Ascending aorta (tissue), 2 donors: ENCODE data around the gene ISY1. TPM values are rescaled to one million over a fixed set of nuclear protein-coding genes. Genes with fewer than 3 reads are reported as not detected.

Experiments
- DNase-seq, 2 donors: peaks; one replicate each; pipeline ENCODE4 v3.0.0-alpha.2; 2019; ENCODE audit warnings: low spot score in 2 of 2
- H3K27ac ChIP-seq, 2 donors: fragments of 200-600 bp; sonication (generic); one replicate each; pipeline ENCODE4 v1.5.1; 2016 to 2017; ENCODE audit warnings: mild to moderate bottlenecking in 1 of 2
- H3K27me3 ChIP-seq: fragments of 200-600 bp; sonication (generic); one replicate; pipeline ENCODE4 v1.5.1; 2017
- H3K36me3 ChIP-seq, 2 donors: fragments of 200-600 bp; sonication (generic); one replicate each; pipeline ENCODE4 v1.5.1; 2016
- H3K4me1 ChIP-seq, 2 donors: fragments of 200-600 bp; sonication (generic); one replicate each; pipeline ENCODE4 v1.5.1; 2016 to 2017; ENCODE audit warnings: mild to moderate bottlenecking in 1 of 2
- H3K4me3 ChIP-seq, 2 donors: fragments of 200-600 bp; sonication (generic); one replicate each; pipeline ENCODE4 v1.5.1; 2016 to 2017; ENCODE audit warnings: mild to moderate bottlenecking in 1 of 2
- H3K9me3 ChIP-seq, 2 donors: fragments of 200-600 bp; sonication (generic); one replicate each; pipeline ENCODE4 v1.5.1; 2016
- intact Hi-C: fragments of 100-400 bp; cut with DNase I; formaldehyde crosslinking; loops from one replicate; pipeline ENCODE4 v1.15.1; 2023
- total RNA-seq: library from RNA; depleted of rRNA; stranded (reverse); fragments of >200 nt; gene quantifications from one replicate; pipeline ENCODE4 v1.1.0, GENCODE V29; 2016
- TF ChIP-seq, protein P1 (sequence below), 3 experiments: fragments of 200-600 bp in 2 of 3; fragments of 450-650 bp in 1 of 3; sonication (generic) in 2 of 3; IDR thresholded peaks; one replicate each; pipeline ENCODE4 v1.5.1; 2016 to 2019; ENCODE audit warnings: antibody characterized with exemption in 3 of 3, mild to moderate bottlenecking in 1 of 3, moderate library complexity in 1 of 3

Gene ISY1
- total RNA-seq, 1 donor from 2014 or later = 22.5 TPM

DNA sequence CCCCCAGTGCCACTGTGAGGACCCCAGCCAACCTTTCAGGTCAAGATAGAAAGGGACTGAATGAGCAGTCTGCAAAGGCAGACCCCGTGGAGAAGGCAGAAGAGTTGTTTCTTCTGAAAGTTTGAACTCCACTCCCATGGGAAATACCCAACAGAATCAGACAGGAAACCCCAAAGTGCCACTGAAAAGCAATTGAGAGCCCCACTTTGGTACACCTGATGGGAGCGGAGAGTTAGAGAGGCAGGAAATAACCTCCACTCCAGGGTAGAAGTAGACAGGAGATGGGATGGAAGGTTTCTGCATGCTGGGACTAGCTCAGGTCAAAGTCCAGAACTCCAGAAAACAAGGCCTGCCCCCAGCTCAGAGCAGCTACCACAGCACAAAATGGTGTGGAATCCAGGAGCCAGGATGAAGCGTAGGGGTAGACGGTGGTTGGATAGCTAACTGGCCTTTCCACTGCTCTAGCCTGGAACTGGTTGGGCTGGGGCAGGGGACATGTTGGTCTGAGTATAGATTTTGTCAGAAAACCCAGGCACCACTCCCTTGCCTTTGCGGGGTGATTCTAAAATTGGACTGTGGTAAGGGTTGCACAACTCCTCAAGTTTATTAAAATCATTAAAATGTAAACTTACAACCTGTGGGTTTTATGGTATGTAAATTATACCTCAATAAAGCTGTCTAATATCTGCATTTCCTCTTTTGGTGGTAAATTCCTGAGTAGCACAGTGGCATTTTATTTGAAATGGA is 37.4 kb downstream of the ISY1 start:
- H3K27me3 ChIP-seq = no peaks in the 10 kb centered on the region
- no peak overlapping the region for H3K4me3 ChIP-seq
- peaks cover 9 to 14% of the 10 kb centered on the region in 2 donors for H3K4me1 ChIP-seq
- TF ChIP-seq, protein P1, sequence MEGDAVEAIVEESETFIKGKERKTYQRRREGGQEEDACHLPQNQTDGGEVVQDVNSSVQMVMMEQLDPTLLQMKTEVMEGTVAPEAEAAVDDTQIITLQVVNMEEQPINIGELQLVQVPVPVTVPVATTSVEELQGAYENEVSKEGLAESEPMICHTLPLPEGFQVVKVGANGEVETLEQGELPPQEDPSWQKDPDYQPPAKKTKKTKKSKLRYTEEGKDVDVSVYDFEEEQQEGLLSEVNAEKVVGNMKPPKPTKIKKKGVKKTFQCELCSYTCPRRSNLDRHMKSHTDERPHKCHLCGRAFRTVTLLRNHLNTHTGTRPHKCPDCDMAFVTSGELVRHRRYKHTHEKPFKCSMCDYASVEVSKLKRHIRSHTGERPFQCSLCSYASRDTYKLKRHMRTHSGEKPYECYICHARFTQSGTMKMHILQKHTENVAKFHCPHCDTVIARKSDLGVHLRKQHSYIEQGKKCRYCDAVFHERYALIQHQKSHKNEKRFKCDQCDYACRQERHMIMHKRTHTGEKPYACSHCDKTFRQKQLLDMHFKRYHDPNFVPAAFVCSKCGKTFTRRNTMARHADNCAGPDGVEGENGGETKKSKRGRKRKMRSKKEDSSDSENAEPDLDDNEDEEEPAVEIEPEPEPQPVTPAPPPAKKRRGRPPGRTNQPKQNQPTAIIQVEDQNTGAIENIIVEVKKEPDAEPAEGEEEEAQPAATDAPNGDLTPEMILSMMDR (IDR thresholded peaks at IDR 0.05) = no peak
- intact Hi-C loops = loop anchor here (2.0 kb wide), 1 partner anchor 125 kb away; the partner anchor contains the start of gene COPG1
- no peak for DNase-seq
- no peaks in the 10 kb centered on the region for H3K9me3 ChIP-seq
- peak overlapping the region; percentile 97 to 99 for H3K27ac ChIP-seq
- peaks cover 4 to 10% of the 10 kb centered on the region in 2 donors for H3K36me3 ChIP-seq

DNA sequence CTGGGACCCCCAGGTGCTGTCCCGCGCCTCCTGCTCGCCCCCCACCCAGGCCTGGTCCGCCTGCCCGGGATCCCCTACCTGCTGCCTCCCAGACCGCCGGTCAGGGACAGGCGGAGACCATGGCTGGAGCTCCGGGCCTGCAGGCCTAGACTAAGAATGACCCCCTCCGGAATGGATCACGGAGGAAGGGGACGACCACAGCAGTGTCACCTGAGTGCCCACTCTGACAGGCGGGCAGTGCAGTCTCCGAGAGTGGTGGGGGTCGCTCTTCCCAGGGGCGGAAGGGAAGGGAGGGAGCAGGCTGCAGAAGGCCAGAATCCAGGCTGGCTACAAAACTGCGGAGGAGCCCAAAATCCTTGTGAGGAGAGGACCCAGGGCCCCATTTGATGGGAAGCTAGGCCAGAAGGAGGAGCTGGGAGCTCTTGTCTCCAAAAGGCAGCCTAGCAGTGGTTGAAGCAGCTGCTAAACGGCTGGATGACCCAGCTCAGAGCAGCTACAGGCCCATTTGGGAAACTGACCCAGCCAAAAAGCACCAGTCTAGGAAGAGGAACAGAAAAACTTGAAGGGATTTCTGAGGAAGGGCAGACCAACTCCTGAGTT is 38.4 kb downstream of the ISY1 start:
- intact Hi-C loops = loop anchor here (2.0 kb wide), 1 partner anchor 126 kb away; the partner anchor contains the start of gene COPG1
- Histone ChIP-seq H3K4me1 (peaks cover 9 to 18% of the 10 kb centered on the region in 2 donors), H3K27me3 (no peaks in the 10 kb centered on the region), H3K36me3 (peaks cover 0 to 7% of the 10 kb centered on the region in 2 donors), H3K27ac (peak overlapping the region; percentile 97 to 99), H3K9me3 (no peaks in the 10 kb centered on the region), H3K4me3 (peak overlapping the region; percentile 98 to 100)
- TF ChIP-seq, protein P1 (IDR thresholded peaks at IDR 0.05) = no peak
- no peak for DNase-seq

DNA sequence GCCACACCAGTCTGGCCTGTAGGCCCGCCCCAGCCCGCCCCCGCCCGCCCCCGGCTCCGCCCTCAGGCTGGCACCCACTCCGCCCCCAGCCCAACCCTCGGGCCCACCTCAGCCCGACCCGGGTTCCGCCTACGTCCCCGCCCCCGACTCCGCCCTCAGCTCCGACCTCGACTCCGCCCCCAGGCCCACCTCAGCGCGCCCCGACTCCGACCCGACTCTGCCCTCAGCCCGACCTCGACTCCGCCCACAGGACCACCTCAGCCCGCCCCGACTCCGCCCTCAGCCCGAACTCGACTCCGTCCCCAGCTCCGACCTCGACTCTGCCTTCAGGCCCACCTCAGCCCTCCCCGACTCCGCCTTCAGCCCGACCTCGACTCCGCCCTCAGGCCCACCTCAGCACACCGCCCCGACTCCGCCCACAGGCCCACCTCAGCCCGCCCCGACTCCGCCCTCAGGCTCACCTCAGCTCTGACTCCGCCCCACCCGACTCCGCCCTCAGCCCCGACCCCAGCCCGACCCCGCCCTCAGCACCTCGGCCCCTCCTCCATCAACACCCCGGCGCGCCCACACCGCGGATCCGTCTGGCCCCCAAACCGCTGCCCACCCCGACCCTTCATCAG is 39.0 kb downstream of the ISY1 start, which contains the start of gene RAB43:
Gene RAB43 (minus strand): TSS at position 13 of the 620 bp plus-strand sequence. CDS start 315 bp downstream, outside the sequence.
- TF ChIP-seq, protein P1 (IDR thresholded peaks at IDR 0.05) = no peak
- H3K36me3 ChIP-seq = peaks cover 0 to 7% of the 10 kb centered on the region in 2 donors
- H3K27me3 ChIP-seq = no peaks in the 10 kb centered on the region

DNA sequence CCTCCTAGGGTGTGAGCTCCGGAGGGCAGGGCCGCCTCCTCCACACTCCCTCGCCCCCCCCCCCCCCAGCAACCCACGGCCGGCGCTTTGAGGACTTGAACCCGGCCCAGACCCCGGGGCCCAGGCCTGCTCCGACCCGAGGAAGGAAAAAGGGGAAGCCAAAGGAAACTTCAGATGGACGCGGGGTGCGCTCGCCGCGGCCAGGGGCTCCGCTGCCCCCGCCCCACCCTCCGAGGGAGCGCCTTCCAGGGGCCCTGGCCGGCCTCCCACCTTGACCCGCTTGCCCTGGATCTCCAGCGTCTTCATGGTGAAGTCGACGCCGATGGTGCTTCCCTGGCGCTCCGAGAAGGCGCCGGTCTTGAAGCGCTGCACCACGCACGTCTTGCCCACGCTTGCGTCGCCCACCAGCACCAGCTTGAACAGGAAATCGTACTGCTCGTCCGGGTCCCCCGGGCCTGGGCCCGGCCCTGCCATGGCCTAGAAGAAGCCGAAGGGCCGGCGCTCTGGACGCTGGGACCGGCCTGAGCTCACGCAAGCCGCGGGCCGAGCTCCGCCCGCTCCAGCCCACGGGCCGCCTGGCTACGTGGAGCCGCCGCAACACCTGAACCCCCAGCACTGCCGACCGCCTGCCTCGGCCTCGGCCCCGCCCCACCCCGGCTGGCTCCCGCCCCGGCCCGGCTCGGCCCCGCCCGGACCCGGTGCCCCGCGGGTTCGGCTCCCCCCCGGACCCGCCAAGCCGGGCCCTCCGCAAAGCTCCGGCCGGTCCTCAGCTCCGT is 39.7 kb downstream of the ISY1 start:
- H3K9me3 ChIP-seq = no peaks in the 10 kb centered on the region
- peak overlapping the region; percentile 98 to 100 for H3K4me3 ChIP-seq
- intact Hi-C loops = loop anchor here (2.0 kb wide), 1 partner anchor 64 kb away; no protein-coding TSS in a partner anchor
- H3K4me1 ChIP-seq = peaks cover 9 to 18% of the 10 kb centered on the region in 2 donors
- H3K27me3 ChIP-seq = no peaks in the 10 kb centered on the region
- no peak for DNase-seq
- peaks cover 0 to 4% of the 10 kb centered on the region in 2 donors for H3K36me3 ChIP-seq
- TF ChIP-seq, protein P1 (IDR thresholded peaks at IDR 0.05) = no peak
- H3K27ac ChIP-seq = peak overlapping the region; percentile 97 to 99

More for the DNA sequence above, 39.0 kb downstream of the ISY1 start, which contains the start of gene RAB43:
- Histone ChIP-seq H3K27ac (peak within 1 kb of the TSS; percentile 97 to 99), H3K4me1 (peaks cover 9 to 18% of the 10 kb centered on the region in 2 donors), H3K4me3 (peak within 1 kb of the TSS; percentile 98 to 100), H3K9me3 (no peaks in the 10 kb centered on the region)
- intact Hi-C loops = loop anchor here (2.0 kb wide), 2 partner anchors 63 to 127 kb away; partner anchors contain the start of gene COPG1
- DNase-seq = peak; percentile 43 to 93
